ENCODE measurements around the gene EML1.

The EML1 gene

DNA sequence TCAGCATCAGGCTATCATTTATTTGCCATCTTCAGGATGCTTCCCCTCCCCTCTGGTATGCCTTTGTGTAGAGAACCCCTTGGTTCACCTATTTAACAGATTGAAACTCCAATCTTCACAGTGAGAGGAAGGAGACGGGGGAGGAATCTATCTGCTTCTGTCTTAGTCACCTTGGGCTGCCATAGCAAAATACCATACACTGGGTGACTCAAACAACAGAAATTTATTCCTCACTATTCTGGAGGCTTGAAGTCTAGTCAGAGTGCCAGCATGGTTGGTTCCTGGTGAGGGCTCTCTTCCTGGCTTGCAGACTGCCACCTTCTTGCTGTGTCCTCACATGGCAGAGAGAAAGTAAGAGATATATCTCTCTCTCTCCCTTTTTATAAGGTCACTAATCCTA lies 13.5 kb upstream of the EML1 start:
- DNase-seq (ENCODE audit: low read depth) = no peak

GRCh38 chr14:99780690-99781089 lies 12.5 kb upstream of the EML1 start:
- no peak for DNase-seq (ENCODE audit: low read depth)

DNA sequence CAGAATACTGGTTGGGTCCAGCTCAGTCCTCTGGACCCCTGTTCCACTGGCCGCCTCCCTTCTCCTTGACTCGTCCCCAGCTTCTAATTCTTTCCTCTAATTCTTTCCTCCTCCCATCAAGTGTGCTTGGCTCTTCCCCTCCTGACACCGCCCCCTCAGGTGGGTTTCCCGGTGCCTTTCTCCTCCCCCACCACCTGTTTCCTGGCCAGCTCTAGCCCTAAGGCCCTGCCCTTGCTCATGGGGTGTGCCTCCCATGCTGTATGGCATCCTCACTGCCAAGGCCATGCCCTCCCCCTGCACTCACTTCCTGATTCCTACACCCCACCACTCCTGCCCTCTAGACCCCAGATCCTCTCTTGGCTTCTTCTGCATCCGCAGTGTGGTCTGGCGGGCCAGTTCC lies 12.1 kb upstream of the EML1 start:
- no peak for DNase-seq (ENCODE audit: low read depth)

- no peak for DNase-seq (ENCODE audit: low read depth)
Observed at GRCh38 chr14:99781853-99782610, 11.2 kb upstream of the EML1 start.

GRCh38 chr14:99784508-99784907 lies 8.7 kb upstream of the EML1 start:
- no peak for DNase-seq (ENCODE audit: low read depth)

GRCh38 chr14:99785426-99785825 lies 7.8 kb upstream of the EML1 start:
- no peak for DNase-seq (ENCODE audit: low read depth)

- DNase-seq (ENCODE audit: low read depth) = no peak
Observed at GRCh38 chr14:99786511-99786989, 6.7 kb upstream of the EML1 start.

DNA sequence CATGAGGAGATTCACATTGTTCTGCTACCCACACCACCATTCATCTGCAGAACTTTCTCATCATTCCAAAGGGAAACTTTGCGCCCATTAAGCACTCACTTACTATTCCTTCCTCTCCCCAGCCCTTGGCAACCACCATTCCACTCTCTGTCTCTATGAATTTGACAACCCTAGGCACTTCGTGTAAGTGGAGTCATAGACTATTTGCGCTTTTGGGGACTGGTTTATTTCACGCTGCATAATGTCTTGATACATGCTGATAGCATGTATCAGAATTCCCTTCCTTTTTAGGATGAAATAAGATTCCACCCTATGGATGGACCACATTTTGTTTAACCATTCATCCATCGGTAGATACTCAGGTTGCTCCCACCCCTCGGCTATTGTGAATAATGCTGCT lies 4.5 kb upstream of the EML1 start:
- no peak for DNase-seq (ENCODE audit: low read depth)

- DNase-seq (ENCODE audit: low read depth) = no peak
Observed at GRCh38 chr14:99789581-99789980, 3.6 kb upstream of the EML1 start.

GRCh38 chr14:99790201-99790977 lies 2.8 kb upstream of the EML1 start:
- DNase-seq (ENCODE audit: low read depth) = no peak

GRCh38 chr14:99790978-99791376 lies 2.2 kb upstream of the EML1 start:
- no peak for DNase-seq (ENCODE audit: low read depth)

GRCh38 chr14:99791476-99792209 lies 1.6 kb upstream of the EML1 start:
- no peak for DNase-seq (ENCODE audit: low read depth)

- DNase-seq (ENCODE audit: low read depth) = no peak
Observed at GRCh38 chr14:99792210-99792535, 1.0 kb upstream of the EML1 start.

- DNase-seq (ENCODE audit: low read depth) = no peak
Observed at GRCh38 chr14:99792551-99793212, 531 bp upstream of the EML1 start.

DNA sequence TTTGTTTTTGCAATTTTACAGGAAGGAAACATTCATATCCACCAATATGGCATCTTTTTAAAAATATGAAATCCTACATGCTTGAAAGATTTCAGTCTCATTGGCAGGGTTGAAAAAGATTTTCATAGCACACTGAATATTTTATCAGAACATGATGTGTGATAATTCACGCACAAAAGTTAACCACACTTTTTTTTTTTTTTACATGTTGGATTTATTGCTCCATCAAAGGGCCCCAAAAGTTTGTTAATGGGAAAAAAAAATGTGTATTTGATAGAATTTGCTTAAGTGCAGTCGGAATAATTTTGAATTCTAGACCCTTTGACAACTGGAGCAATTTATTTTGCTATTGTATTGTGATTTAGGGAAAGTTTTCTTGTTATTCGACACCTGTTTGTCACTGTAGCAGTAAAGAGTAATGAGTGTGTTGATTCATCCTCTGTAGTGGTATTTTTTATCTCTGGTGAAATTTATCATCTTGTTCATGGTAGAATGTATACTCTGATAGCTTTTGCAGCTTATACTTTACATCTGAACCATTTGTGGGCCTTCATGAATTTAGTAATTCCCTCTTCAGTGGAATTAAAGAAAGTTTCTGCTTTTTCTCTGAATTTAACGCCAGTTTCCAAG lies 1.1 kb downstream of the EML1 start:
- no peak for DNase-seq (ENCODE audit: low read depth)

DNA sequence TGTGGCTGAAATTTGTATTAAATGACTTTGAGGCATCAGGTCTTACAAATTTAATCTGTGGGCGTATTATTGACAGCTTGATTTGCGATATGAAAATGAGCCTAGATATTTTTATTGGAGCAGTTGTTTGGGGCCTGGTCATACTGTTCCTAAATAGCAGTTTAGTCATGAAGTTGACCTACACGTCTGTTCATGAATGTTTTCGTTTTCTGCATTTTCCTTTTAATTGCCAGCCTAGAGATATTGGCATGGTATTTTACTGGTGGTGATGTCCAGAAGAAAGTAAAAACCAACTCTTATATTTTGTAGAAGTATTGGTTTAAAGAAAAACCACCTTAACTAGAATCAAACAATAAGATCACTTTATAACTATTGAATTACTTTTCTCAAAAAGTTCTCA lies 1.8 kb downstream of the EML1 start:
- no peak for DNase-seq (ENCODE audit: low read depth)

GRCh38 chr14:99797231-99797630 lies 4.0 kb downstream of the EML1 start:
- no peak for DNase-seq (ENCODE audit: low read depth)

- no peak for DNase-seq (ENCODE audit: low read depth)
Observed at GRCh38 chr14:99800781-99801180, 7.6 kb downstream of the EML1 start.

- DNase-seq (ENCODE audit: low read depth) = no peak
Observed at GRCh38 chr14:99802301-99803105, 9.3 kb downstream of the EML1 start.

- DNase-seq (ENCODE audit: low read depth) = no peak
Observed at GRCh38 chr14:99803106-99803775, 10.0 kb downstream of the EML1 start.
